NCI-H128 (cell line): ENCODE data around the gene ASIC4.

Experiments
- DNase-seq: peaks from one replicate; lab custom pipeline; 2025; ENCODE audit not compliant: unreplicated experiment; lab: John Stamatoyannopoulos, UW

The ASIC4 gene

GRCh38 chr2:219565130-219566080 is 51.1 kb downstream of the ASIC4 start:
- DNase-seq = no peak

DNA sequence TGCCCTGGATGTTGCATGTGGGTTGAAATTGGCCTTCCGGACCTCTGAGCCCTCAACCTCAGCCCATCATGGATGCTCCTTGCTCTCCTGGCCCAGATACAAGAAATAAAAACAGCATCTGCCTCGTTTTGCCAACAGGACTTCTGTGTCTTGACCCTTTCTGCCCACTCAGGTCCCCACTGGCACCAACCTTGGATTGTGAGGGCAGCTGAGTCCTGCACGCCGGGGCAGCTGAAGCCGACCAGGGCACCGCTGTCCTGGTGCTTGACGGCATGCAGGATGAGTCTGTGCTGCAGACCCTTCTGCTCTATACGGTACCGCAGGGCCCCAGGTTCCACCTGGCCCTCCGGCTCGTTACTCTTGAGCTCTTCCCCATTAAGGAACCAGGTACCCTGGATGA is 52.4 kb downstream of the ASIC4 start:
- DNase-seq = no peak

DNA sequence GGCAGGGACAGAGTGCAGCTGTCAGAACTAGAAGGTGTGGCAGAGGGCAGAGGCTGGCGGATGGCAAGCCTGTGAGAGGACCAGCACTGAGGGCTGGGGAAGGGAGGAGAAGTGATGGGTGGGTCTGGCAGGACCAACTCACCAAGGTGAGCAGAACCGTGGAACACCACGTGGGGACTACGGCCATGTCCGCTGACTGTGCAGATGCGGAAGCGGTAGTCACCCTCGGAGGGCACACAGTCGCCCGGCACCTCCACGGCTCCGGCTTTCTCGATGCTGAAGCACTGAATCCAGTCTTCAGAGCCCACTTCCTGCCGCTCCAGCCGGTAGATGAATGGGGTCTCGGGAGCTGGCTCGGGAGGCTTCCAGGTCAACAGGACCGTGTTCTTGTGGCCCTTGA is 52.8 kb downstream of the ASIC4 start:
- DNase-seq = no peak

DNA sequence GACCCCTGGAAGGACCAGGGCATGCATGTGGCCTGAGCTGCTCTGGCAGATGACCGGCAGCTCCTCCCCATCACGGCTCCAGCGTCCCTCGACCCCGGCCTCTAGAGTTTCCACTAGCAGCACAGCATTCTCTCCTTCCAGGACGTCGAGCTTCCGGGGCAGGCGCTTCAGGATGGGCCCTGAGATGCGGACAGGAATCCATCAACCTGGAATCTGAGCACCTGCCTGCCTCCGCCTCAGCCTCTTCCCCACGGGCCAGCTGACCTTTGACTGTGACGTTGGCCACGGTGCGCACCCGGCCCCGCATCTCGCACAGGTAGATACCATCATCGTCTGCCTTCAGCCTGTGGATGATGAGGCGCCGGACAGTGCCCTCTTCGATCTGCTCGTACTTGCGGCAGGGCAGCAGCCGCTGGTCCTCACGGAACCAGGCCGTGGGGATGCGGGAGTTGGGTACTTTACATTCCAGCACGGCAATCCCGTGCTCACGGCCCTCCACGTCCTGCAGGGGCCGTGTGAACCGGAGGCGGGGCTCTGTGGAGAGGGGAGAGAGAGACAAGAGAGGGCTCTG is 53.6 kb downstream of the ASIC4 start:
- no peak for DNase-seq

DNA sequence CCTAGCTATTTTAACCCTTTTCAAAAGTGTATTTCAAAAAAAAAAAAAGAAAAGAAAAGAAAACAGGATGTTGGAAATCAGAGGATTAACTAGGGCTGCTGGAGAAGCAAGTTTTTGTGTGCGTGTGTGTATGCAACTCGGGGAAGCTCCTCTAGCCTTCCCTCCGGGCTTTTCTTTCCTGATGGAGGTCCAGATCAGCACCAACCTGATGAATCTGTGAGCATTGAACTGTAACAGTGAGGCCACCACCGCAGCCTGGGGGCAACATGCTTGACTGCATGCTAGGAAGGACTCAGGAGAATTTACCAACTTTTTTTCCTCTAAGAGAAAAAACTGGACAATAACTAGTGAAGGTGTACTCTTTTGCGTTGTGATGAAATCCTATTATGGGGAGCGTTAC is 54.8 kb downstream of the ASIC4 start:
- no peak for DNase-seq

DNA sequence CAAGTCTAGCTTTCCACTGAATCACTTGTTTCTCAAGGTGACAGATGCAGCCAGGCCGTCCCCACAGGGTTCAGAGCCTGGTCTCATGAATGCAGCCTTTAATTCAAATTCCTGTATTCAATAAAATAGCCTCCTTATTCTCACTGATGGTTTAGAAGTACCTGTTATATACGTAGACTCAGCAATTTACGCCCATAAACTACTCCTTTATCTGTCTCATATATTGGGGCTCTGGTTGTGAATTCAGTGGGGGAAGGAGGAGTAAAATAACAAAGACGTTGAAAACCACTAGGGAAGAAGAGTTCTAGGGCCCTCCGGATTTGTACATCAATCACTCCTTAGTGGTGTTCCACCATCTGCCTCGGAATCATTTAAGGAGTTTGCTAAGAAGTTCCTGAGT is 55.4 kb downstream of the ASIC4 start:
- no peak for DNase-seq

- DNase-seq = no peak
Measured at GRCh38 chr2:219570194-219570923, 56.1 kb downstream of the ASIC4 start.

DNA sequence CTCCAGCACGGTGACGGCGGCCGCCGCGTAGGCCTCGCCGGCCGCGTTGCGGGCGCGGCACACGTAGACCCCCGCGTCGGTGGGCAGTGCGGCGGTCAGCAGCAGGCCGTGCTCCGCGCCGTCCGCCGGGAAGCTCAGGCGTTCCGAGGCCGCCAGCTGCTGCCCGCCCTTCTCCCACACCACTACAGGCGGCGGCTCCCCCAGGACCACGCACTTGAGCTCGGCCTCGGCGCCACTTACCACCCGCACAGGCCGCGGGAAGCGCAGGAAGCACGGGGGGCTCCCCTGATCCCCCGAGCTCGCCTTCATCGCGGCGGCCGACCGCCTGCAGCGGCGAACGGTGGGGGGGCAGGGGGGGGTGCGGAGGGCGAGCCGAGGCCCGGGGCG is 56.6 kb downstream of the ASIC4 start:
- no peak for DNase-seq

DNA sequence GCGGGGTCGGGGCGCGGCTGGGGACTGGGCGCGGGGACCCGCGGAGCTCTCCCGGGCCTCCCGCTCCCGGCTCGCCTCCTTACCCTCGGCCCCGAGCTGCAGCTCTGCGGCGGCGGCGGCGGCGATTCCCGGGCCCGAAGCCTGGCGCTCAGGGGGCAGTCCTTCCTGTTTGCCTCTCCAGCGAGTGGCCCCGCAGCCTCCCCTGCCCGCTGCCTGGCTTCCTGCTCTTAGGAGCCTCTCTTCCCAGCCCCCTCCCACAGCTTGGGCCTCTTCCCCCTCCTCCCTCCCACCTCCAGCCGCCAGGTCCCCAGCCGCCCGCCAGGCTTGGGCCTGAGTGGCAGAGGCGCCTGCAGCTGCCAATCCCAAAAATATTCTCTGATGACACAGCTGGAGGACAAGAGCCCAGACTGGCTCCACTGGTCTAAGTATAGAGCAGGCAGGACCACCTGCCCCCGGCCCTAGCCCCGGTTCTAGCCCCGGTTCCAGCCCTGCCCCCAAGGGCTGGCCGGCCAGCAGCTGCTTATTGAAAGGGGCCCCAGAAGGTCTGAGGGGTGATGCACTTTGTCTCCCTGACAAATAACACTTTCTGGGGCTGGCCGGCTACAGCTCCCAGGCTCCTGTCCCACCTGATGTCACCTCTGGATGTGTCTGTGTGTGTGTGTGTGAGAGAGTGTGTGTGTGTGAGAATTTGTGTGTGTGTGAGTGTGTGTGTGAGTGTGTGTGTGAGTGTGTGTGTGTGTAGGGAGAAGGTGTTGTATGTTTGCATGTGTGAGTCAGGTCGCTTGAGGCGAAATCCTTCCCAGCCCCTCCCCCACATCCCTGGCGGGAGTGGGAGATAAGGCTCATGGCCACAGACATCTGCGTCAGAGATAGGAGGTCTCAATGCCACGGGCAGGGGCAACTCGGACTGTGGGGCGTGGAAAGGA is 57.3 kb downstream of the ASIC4 start, which contains the start of gene OBSL1:
Gene OBSL1, minus strand, starts transcription at position 229 of the 926 bp plus-strand sequence. CDS start 307 bp downstream, outside the sequence.
- peak; percentile 55 for DNase-seq

DNA sequence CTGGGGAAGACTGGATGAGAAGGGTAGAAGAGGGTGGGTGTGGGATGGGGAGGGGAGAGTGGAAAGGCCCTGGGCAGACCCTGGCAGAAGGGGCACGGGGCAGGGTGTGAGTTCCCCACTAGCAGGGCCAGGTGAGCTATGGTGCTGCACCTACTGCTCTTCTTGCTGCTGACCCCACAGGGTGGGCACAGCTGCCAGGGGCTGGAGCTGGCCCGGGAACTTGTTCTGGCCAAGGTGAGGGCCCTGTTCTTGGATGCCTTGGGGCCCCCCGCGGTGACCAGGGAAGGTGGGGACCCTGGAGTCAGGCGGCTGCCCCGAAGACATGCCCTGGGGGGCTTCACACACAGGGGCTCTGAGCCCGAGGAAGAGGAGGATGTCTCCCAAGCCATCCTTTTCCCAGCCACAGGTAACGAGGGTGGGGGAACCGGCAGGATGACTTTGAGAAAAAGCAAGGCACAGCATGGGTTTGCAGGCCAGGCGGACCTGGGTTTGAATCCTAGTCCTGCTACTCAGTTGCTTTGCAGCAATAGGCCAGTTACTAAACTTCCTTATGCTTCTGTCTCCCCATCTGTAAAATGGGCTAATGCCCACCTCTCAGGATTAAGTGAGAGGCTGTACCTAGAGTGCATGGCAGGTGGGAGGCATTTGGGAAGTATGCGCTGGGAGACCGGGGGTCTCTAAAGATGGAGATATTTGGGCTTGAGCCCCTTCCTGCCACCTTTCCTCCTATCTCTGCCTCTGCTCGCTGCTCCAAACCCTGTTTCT is 58.1 kb downstream of the ASIC4 start, which contains the start of gene INHA:
Gene INHA, plus strand, starts transcription at position 74 of the 765 bp plus-strand sequence. Its CDS starts 65 bp downstream, at position 139.
- no peak for DNase-seq

DNA sequence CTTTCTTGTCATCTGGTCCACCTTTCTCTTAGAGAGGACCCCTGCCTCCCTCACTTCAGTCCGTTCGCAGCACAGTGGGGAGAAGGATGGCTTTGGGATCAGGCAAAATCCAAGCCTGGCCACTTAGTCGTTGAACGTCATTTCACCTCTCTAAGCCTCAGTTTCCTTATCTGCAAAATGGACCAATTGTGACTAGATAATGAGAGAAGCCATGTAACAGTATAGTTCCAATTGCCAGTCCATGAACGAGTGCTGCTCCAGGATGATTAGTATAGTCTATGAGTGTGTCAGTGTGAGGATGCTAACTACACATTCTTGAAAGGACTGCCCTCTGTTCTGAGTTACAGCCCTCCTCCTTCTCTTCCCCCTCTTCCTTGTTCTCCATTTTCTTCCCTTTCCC is 58.9 kb downstream of the ASIC4 start:
- no peak for DNase-seq

- no peak for DNase-seq
Measured at GRCh38 chr2:219574484-219575311, 60.4 kb downstream of the ASIC4 start.

DNA sequence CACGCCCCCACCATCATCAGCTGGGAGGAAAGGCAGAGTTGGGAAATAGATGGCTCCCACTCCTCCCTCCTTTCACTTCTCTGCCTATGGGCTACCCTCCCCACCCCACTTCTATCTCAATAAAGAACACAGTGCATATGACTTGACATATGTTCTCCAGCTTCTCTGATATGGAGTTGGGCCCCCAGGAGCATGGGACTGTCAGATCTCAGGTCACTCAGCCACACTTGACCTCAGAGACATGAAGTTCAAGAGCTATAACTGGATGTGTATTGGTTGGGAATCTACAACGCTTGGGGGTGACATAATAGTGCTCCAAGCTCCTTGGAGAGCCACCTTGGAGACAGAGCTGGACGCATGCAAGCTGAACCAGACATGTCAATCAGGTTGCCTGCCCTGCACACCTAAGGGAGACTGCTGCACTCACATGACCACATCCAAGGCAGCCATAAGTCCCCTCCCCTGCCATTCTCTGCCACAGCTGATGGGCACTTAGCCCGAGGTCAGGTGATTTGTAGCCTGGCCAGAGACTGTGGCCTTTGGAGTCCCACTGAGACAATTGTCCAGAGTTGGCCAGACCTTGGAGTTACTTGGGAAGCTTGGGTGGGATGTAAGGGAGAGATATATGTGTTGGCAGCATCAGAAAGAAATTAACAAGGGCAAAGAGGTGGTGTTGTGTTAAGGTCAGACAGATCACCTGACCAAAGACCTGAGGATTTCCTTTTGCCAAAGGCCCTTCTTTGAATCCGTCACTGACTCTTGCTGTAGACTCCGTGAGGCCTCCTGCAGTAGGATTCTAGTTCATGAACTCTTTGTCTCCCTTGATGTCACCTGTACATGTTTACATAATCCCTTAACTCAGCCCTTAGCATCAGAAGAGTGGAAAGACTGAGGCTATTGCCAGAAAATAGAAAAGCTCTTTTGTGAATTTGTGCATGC is 61.6 kb downstream of the ASIC4 start:
- DNase-seq = no peak

DNA sequence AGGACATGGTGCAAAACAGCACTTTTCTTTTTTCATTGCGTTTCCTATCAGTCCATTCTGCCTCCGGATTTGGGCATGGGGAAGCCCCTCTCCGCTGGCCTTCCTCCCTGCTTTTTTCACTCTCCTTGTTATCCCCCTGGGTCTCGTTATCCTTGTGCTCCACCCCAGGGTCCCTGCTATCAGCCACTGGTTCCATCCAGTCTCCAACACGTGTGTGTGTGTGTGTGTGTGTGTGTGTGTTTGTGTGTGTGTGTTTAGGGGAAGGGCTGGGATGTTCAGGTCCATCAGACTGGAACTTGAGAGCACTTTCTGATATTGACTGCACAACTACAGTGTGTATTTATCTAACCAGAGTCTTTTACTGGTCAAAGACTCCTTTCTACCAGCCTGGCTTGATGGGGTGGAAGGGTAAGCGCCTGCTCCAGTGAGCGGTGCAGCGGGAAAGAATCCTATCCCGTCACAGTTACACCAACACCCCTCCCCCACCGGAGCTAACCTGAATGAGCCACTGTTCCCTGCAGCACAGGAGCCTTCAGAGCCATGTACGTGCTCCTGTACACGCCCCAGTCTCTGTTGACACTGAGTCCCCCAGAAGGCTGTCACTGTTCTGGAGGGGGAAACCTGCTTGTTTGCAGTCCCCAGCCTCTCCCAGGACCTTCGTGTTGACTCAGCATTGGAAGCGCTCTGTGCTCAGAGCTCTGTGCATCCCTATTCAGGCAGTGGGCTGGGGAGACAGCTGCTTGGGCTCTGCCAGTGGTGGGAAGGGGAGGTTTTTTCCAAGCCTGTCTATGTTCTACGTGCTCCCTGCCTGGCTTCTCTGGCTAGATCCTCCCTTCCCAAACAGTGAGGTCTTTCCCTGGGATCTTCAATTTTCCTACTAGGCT is 62.5 kb downstream of the ASIC4 start:
- peak; percentile 48 for DNase-seq

GRCh38 chr2:219578811-219579613 is 64.7 kb downstream of the ASIC4 start:
- DNase-seq = no peak

- DNase-seq = no peak
Measured at GRCh38 chr2:219581346-219581745, 67.1 kb downstream of the ASIC4 start.
